K562 (cell line): ENCODE results near the gene LAMP1. TPM values are rescaled to one million over a fixed set of nuclear protein-coding genes. Genes with fewer than 3 reads are reported as not detected.

Source experiments
- ASH1L ChIP-seq: fragments of 450-650 bp; IDR thresholded peaks from 2 replicates; pipeline ENCODE4 v1.6.1; 2018; ENCODE audit warnings: borderline replicate concordance, mild to moderate bottlenecking, low read depth; ENCODE audit not compliant: partially characterized antibody
- CAMTA2 ChIP-seq: fragments of 250-450 bp; sonication (Bioruptor Pico); conservative IDR thresholded peaks from 2 replicates; pipeline ENCODE4 v1.5.1; 2022
- KAT8 ChIP-seq: fragments of 450-650 bp; IDR thresholded peaks from 2 replicates; pipeline ENCODE4 v1.6.1; 2016; ENCODE audit warnings: low read depth, mild to moderate bottlenecking
- KLF13 ChIP-seq: fragments of 450-650 bp; IDR thresholded peaks from 2 replicates; pipeline ENCODE4 v1.6.1; 2016; ENCODE audit warnings: missing genetic modification characterization, low read depth, mild to moderate bottlenecking, missing compliant biosample characterization, moderate library complexity, borderline replicate concordance
- NFE2 ChIP-seq: IDR thresholded peaks from 2 replicates; pipeline ENCODE4 v1.6.1; 2014; ENCODE audit warnings: antibody characterized with exemption, low read depth
- NRF1 ChIP-seq, 2 experiments: fragments of 450-650 bp; IDR thresholded peaks in 1 of 2; conservative IDR thresholded peaks in 1 of 2; 2 replicates each; pipeline ENCODE4 v1.6.1; 2014; ENCODE audit warnings: mild to moderate bottlenecking in 2 of 2
- SAFB2 ChIP-seq: fragments of 200-400 bp; formaldehyde crosslinking; IDR thresholded peaks from 2 replicates; pipeline ENCODE4 v1.6.1; 2018; ENCODE audit warnings: borderline replicate concordance, low read length, low read depth, moderate library complexity; ENCODE audit not compliant: severe bottlenecking
- TCFL5 ChIP-seq: fragments of 250-450 bp; sonication (Bioruptor Pico); conservative IDR thresholded peaks from 2 replicates; pipeline ENCODE4 v1.6.1; 2021; ENCODE audit warnings: mild to moderate bottlenecking, moderate library complexity, matching md5 sums
- ZC3H11A ChIP-seq: IDR thresholded peaks from 2 replicates; pipeline ENCODE4 v1.6.1; 2012; ENCODE audit warnings: low read depth, low read length, improper control_type of control experiment
- ZKSCAN3 ChIP-seq: fragments of 250-450 bp; sonication (Bioruptor Pico); IDR thresholded peaks from 2 replicates; pipeline ENCODE4 v1.4.0; 2020
- ZNF23 ChIP-seq: fragments of 250-450 bp; sonication (Bioruptor Pico); IDR thresholded peaks from 2 replicates; pipeline ENCODE4 v1.4.0; 2020; ENCODE audit warnings: mild to moderate bottlenecking
- ZNF384 ChIP-seq: IDR thresholded peaks from 2 replicates; pipeline ENCODE4 v1.6.1; 2012; ENCODE audit warnings: low read depth, low read length, improper control_type of control experiment
- ZNF75A ChIP-seq: fragments of 450-650 bp; formaldehyde crosslinking; IDR thresholded peaks from 2 replicates; pipeline ENCODE4 v1.4.0; 2020; ENCODE audit warnings: mild to moderate bottlenecking
- ZNF778 ChIP-seq: fragments of 450-650 bp; formaldehyde crosslinking; IDR thresholded peaks from 2 replicates; pipeline ENCODE4 v1.4.0; 2020; ENCODE audit warnings: mild to moderate bottlenecking, moderate library complexity
- ZNF785 ChIP-seq: fragments of 250-450 bp; sonication (Bioruptor Pico); IDR thresholded peaks from 2 replicates; pipeline ENCODE4 v1.4.0; 2020; ENCODE audit warnings: mild to moderate bottlenecking
- ZSCAN29 ChIP-seq: fragments of 450-650 bp; IDR thresholded peaks from 2 replicates; pipeline ENCODE4 v1.6.1; 2017
- polyA plus RNA-seq, 8 experiments: library from polyadenylated mRNA; depleted of rRNA in 4 of 8; stranded (reverse) in 5 of 8; unstranded in 3 of 8; fragments of >200 nt; fragmentation: Nextera tagmentation in 2 of 8; fragmentation: Illumina TruSeq in 1 of 8; extraction: Ambion mirVana in 2 of 8; extraction: Trizol in 1 of 8; gene quantifications; 2 replicates each; pipeline versions ENCODE4 v1.2.1 to v1.2.3, GENCODE V29; 2011 to 2014; ENCODE audit warnings: inconsistent platforms in 1 of 8, missing spikeins in 1 of 8
- total RNA-seq, 7 experiments: library from RNA; depleted of rRNA in 6 of 7; stranded (reverse); fragments of >200 nt in 6 of 7; fragmentation: Illumina TruSeq in 2 of 7; extraction: Trizol in 2 of 7; gene quantifications; 2 replicates each; pipeline versions ENCODE4 v1.2.1 to v1.2.3, GENCODE V29; 2011 to 2021; ENCODE audit warnings: low replicate concordance in 1 of 7
- TF ChIP-seq, protein P1 (sequence below): fragments of 150-350 bp; IDR thresholded peaks from 2 replicates; pipeline ENCODE4 v1.6.1; 2014; ENCODE audit warnings: low read depth, mild to moderate bottlenecking, low read length, borderline replicate concordance
- TF ChIP-seq, protein P2 (sequence below): fragments of 450-650 bp; IDR thresholded peaks from 2 replicates; pipeline ENCODE4 v1.6.1; 2017; ENCODE audit warnings: antibody characterized with exemption
- TF ChIP-seq, protein P3 (sequence below): fragments of 250-450 bp; sonication (Bioruptor Pico); IDR thresholded peaks from 2 replicates; pipeline ENCODE4 v1.4.0; 2020; ENCODE audit warnings: mild to moderate bottlenecking
- TF ChIP-seq, protein P4 (sequence below): fragments of 250-450 bp; sonication (Bioruptor Pico); IDR thresholded peaks from 2 replicates; pipeline ENCODE4 v1.5.0; 2021

The LAMP1 gene
- total and polyA plus RNA-seq, 9 of the 15 experiments (the other 6 are each of a cell fraction or from before 2014, with no cell fraction given), result 2.2 to 70.1 (median 30.5) TPM

DNA sequence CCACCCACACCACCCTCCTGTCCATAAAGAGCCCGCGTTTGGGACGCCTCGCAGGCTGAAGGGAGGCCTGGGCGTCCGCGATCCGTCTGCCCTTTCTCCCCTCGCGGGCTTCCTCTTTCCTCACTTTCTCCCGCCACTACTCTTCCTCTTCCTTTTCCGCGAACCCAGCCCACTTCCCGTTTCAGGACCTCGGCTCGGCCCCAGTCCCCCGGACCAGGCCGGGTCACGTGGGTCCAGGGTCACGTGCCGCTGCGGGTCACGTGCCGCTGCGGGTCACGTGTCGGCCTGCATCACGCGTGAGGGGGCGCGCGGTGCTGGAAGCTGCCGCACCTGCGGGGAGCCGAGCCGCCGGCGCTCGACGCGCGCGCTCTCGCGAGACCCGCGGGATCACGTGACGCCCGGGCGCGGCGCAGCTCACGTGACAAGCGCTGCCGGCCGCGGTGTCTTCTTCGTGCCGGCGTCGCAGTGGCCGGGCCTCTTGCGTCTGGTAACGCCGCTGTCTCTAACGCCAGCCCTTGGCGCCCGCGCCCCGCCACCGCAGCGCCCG lies at the start of gene LAMP1 (continued):
- TF ChIP-seq, protein P1, sequence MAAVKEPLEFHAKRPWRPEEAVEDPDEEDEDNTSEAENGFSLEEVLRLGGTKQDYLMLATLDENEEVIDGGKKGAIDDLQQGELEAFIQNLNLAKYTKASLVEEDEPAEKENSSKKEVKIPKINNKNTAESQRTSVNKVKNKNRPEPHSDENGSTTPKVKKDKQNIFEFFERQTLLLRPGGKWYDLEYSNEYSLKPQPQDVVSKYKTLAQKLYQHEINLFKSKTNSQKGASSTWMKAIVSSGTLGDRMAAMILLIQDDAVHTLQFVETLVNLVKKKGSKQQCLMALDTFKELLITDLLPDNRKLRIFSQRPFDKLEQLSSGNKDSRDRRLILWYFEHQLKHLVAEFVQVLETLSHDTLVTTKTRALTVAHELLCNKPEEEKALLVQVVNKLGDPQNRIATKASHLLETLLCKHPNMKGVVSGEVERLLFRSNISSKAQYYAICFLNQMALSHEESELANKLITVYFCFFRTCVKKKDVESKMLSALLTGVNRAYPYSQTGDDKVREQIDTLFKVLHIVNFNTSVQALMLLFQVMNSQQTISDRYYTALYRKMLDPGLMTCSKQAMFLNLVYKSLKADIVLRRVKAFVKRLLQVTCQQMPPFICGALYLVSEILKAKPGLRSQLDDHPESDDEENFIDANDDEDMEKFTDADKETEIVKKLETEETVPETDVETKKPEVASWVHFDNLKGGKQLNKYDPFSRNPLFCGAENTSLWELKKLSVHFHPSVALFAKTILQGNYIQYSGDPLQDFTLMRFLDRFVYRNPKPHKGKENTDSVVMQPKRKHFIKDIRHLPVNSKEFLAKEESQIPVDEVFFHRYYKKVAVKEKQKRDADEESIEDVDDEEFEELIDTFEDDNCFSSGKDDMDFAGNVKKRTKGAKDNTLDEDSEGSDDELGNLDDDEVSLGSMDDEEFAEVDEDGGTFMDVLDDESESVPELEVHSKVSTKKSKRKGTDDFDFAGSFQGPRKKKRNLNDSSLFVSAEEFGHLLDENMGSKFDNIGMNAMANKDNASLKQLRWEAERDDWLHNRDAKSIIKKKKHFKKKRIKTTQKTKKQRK, result no peak
- TF ChIP-seq ZSCAN29 (no peak), TCFL5 (CRISPR knock-in tag) (peak; percentile 47; the same call in 1 of the 2 replicates), ZC3H11A (no peak), KLF13 (tag) (no peak), ZNF23 (no peak), NRF1 (conservative IDR thresholded peaks at IDR 0.05 in 1 of 2, IDR thresholded peaks at IDR 0.05 in 1 of 2) (peak in 1 of 2 experiments; percentile 57; a peak in 3 of 4 replicates), KAT8 (peak; percentile 97), ZKSCAN3 (no peak), ZNF384 (no peak), CAMTA2 (CRISPR knock-in tag) (no peak), ZNF75A (no peak), ZNF778 (CRISPR knock-in tag) (no peak), SAFB2 (no peak), ZNF785 (CRISPR knock-in tag) (no peak), NFE2 (no peak), ASH1L (no peak)
- TF ChIP-seq, protein P2, sequence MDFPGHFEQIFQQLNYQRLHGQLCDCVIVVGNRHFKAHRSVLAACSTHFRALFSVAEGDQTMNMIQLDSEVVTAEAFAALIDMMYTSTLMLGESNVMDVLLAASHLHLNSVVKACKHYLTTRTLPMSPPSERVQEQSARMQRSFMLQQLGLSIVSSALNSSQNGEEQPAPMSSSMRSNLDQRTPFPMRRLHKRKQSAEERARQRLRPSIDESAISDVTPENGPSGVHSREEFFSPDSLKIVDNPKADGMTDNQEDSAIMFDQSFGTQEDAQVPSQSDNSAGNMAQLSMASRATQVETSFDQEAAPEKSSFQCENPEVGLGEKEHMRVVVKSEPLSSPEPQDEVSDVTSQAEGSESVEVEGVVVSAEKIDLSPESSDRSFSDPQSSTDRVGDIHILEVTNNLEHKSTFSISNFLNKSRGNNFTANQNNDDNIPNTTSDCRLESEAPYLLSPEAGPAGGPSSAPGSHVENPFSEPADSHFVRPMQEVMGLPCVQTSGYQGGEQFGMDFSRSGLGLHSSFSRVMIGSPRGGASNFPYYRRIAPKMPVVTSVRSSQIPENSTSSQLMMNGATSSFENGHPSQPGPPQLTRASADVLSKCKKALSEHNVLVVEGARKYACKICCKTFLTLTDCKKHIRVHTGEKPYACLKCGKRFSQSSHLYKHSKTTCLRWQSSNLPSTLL, result no peak
- TF ChIP-seq, protein P3, sequence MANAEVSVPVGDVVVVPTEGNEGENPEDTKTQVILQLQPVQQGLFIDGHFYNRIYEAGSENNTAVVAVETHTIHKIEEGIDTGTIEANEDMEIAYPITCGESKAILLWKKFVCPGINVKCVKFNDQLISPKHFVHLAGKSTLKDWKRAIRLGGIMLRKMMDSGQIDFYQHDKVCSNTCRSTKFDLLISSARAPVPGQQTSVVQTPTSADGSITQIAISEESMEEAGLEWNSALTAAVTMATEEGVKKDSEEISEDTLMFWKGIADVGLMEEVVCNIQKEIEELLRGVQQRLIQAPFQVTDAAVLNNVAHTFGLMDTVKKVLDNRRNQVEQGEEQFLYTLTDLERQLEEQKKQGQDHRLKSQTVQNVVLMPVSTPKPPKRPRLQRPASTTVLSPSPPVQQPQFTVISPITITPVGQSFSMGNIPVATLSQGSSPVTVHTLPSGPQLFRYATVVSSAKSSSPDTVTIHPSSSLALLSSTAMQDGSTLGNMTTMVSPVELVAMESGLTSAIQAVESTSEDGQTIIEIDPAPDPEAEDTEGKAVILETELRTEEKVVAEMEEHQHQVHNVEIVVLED (CRISPR knock-in tag), result peak; percentile 91
- TF ChIP-seq, protein P4, sequence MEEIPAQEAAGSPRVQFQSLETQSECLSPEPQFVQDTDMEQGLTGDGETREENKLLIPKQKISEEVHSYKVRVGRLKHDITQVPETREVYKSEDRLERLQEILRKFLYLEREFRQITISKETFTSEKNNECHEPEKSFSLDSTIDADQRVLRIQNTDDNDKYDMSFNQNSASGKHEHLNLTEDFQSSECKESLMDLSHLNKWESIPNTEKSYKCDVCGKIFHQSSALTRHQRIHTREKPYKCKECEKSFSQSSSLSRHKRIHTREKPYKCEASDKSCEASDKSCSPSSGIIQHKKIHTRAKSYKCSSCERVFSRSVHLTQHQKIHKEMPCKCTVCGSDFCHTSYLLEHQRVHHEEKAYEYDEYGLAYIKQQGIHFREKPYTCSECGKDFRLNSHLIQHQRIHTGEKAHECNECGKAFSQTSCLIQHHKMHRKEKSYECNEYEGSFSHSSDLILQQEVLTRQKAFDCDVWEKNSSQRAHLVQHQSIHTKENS (CRISPR knock-in tag), result no peak
